AG09309 (cell line): ENCODE measurements around the gene PHF14.
A peak's percentile ranks its signal among the peaks of the same experiment; 100 is the strongest.

Experiments
- DNase-seq: peaks from one replicate; pipeline ENCODE4 v3.0.0-alpha.2; 2010; ENCODE audit warnings: low read depth
- H3K4me3 ChIP-seq: 2 replicates; pipeline ENCODE4 v1.5.1; 2011; ENCODE audit warnings: mild to moderate bottlenecking, low read depth, low read length, moderate library complexity; ENCODE audit not compliant: control insufficient read depth
- CTCF ChIP-seq: IDR thresholded peaks from 2 replicates; pipeline ENCODE4 v1.5.1; 2011; ENCODE audit warnings: mild to moderate bottlenecking, low read depth, low read length, inconsistent platforms; ENCODE audit not compliant: insufficient read depth, control insufficient read depth; ENCODE audit errors: missing control alignments

PHF14 gene

GRCh38 chr7:11191574-11192220 is 218.0 kb downstream of the PHF14 start:
- no peak for DNase-seq
- no peak overlapping the region for H3K4me3 ChIP-seq
- TF ChIP-seq CTCF = no peak

GRCh38 chr7:11192506-11192905 is 218.8 kb downstream of the PHF14 start:
- no peak for TF ChIP-seq CTCF
- peak overlapping the region; percentile 43 for H3K4me3 ChIP-seq
- DNase-seq = peak; percentile 71

GRCh38 chr7:11193131-11193867 is 219.6 kb downstream of the PHF14 start:
- peak; percentile 28 for DNase-seq
- TF ChIP-seq CTCF = no peak
- H3K4me3 ChIP-seq = peak overlapping the region; percentile 43

GRCh38 chr7:11193888-11194287 is 220.2 kb downstream of the PHF14 start:
- no peak overlapping the region for H3K4me3 ChIP-seq
- DNase-seq = no peak
- TF ChIP-seq CTCF = no peak

GRCh38 chr7:11194492-11194891 is 220.8 kb downstream of the PHF14 start:
- TF ChIP-seq CTCF = no peak
- DNase-seq = no peak
- no peak overlapping the region for H3K4me3 ChIP-seq

GRCh38 chr7:11195502-11195901 is 221.8 kb downstream of the PHF14 start:
- no peak for DNase-seq
- no peak for TF ChIP-seq CTCF
- no peak overlapping the region for H3K4me3 ChIP-seq
